ENCODE results near the gene ABTB1.

The ABTB1 gene

DNA sequence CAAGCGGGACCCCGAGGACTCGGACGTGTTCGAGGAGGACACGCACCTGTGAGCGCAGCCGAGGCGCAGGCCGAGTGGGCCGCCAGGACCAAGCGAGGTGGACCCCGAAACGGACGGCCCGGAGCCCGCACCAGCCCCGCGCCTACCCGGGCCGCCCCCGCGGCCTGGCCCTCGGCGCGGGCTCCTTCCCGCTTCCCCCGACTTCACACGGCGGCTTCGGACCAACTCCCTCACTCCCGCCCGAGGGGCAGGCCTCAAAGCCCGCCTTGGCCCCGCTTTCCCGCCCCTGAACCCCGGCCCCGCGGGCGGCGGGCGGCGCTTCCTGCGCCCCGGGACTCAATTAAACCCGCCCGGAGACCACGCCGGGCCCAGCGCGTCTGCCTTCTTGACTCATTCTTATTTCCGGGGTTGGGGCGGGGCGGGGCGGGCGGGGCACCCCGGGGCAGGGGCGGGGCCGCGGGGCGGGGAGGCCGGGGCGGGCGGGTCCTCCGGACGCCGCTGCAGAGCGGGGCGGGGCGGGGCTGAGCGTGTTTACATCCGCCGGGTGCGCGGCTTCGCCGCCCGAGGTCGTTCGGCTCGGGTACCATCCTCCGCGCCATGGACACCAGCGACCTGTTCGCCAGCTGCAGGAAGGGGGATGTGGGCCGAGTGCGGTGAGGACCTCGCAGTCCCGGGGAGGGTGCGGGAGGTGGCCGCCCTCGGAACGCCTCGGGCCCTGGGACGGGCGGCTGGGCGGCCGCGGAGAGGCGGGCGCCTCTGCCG, at the start of gene ABTB1:
Gene ABTB1 (plus strand): TSS at position 524 of the 762 bp plus-strand sequence. CDS start 74 bp downstream, at position 598.
- peak; percentile 97 for DNase-seq (ENCODE audit: low spot score)

DNA sequence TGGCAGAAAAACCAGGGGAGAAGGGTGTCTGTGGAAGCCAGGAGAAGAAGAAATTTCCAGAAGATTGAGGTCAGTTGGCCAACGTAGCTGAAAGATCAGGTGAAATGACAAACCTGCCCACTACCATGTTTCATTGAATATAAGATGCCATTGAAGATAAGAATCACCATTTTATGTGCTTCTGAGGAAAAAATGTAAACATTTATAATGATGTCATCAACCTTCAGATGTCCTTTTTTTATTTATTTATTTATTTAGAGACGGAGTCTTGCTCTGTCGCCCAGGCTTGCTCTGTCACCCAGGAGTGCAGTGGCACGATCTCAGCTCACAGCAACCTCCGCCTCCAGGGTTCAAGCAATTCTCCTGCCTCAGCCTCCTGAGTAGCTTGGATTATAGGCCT, 48.7 kb upstream of the ABTB1 start:
- no peak for DNase-seq (ENCODE audit: low spot score)

DNA sequence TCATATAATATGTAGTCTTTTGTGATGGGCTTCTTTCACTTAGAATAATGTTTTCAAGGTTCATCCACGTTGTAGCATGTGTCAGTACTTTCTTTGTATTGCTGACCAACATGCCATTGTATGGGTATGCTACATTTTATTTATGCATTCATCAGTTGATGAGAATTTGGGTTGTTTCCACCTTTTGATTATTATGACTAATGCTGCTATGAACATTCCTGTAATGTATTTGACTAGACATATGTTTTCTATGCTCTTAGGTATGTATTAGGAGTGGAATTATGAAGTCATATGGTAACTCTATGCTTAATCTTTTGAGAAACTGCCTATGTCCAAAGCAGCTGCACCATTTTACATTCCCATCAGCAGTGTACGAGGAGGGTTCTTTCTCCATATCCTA, 46.9 kb upstream of the ABTB1 start:
- no peak for DNase-seq (ENCODE audit: low spot score)

GRCh38 chr3:127628426-127628787, 44.3 kb upstream of the ABTB1 start:
- DNase-seq (ENCODE audit: low spot score), result no peak

DNA sequence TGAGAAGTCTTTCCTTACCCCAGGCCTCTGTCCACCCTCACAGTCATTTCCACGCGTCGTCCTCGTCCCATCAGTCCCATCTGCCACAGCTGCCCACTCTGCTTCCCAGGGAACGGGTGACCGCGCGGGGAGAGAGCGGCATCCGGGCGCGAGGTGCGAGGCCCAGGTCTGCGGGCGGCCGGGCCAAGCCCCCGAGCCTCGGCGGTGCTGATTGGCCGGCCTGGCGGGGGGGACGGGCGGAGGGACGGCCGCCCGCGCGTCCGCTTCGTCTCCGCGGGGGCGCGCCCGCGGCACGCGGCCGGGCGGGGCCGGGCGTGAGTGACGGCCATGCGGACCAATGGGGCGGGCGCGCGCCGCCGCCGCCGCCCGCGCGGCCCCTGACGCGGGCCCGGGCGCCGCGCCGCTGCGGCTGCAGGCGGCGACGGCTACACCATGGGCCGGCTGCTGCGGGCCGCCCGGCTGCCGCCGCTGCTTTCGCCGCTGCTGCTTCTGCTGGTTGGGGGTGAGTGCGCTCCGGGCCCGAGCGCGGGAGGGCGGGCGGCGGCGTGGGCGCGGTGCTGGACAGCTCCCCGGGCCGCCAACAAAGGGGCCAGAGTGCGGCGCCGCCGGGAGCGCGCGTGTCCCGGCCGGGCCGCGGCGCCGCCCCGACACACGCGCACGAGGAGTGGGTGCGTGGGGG, 43.8 kb upstream of the ABTB1 start, which contains the start of gene PODXL2:
Gene PODXL2 (plus strand): TSS at position 398 of the 679 bp plus-strand sequence. CDS start 35 bp downstream, at position 433.
- peak; percentile 96 for DNase-seq (ENCODE audit: low spot score)

DNA sequence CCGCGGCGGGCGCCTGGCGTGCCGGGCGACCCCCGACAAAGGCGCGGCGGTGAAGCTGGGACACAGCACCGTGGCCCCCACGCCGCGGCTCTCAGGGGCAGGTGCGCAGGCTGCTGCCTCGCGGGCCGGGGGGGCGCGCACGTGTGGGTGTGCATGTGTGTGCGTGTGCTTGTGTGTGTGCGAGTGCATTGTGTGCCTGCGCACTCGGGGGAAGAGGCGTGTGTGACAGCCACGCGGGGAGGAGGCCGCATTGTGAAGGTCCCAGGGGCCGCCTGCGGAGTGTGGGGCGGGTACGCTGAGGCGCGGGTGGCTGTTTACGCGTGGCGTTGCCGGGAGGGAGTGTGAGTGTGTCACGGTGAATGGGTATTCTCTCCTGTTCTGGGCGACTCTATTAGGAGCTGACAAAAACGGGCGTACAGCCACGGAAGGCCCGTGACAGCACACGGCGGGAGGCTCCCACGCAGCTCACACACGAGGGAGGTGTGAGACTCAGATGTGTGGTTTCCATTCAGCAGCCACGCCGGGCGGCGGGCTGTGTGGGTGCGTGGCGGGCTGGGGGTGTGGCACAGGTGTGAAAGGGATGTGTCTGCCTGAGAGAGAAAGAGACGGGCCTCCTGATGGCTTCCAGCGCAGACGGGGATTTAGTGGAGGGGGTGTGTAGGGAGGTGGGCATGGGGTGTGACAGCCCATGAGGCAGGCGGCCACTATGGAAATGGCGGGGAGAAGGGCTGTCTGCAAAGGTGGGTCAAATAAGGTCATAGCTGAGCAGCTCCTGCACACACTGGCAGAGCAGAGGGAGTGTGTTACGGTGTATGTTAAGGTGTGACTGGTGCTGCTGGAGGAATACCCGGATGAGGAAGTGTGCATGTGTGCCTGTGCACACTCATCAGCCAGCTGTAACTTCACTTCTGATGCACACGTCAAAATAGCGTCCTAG, 43.0 kb upstream of the ABTB1 start:
- no peak for DNase-seq (ENCODE audit: low spot score)

DNA sequence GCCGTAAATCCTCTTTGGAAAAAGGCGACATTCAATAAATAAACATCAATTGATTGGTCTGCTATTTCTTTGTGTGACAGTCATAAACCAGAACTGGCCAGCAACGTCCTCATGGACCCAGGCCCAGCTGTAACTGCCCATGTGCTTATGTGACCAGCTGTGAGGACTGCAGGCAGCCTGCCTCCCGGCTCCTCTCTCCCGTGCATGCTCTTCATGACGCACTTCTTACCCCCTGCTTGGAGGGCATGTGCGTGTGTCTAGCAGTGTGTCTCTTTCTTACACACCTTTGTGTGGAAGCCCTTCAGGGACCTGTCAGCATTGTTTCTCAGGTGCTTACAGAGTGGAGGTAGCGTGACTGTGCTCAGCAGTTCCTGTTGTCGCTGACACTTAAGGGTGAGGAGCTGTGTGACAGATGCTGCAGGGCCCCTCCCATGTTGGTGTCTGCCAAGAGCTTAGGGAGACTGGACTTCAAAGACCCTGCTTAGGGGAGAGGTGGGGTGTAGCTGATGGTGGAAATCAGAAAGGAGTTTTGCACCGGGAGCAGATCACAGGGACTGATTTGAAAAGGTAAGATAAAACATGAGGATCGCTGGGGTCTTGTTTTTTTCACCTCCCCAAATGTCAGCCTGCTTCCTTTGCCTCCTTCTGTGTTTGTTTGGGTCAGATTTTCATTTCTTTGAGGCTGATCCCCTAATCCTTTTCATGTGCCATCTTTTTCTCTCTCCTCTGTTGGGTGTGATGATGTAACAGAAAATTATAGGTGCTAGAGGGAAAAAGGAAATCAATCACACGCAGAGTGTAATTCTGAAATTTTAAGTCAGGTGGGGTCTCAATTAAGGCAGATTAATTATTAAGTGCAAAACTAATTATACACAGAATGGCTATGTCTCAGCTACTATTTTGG, 41.7 kb upstream of the ABTB1 start:
- no peak for DNase-seq (ENCODE audit: low spot score)

DNA sequence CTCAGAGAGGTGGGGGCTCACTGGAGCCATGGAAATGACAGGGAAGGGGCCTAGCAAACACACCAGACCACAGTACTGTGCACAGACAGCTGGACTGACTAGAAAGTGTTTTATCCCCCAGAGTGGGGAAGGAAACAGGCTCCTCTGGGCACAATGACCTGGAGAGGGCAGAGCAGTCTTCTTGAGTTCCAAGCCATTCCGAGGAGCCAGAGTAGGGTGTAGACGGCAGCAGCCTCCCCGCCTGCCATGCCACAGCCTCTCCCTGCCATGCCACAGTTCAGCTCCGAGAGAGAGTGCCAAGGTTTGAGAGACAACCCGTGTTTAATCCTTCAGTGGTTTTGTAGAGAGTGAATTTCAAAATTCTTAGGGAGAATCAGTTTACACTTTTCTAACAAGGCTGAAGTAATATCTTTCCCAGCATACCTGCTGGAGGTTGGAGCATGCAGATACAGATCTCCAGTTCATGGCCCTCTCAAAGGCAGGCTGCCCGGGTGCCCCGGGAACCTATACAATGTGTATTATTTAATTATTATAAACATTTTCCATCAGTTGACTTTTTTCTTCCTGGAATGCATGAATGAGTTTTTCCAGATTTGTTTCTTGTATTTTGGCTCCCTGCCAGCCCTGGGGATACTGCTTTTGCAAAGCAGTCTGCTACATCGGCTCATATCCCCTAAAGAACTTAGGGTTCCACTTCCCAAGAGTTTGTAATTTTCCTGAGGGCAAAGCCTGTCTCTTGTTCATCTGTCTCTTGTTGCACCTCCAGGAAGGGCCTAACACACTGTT, 40.5 kb upstream of the ABTB1 start:
- DNase-seq (ENCODE audit: low spot score), result no peak

DNA sequence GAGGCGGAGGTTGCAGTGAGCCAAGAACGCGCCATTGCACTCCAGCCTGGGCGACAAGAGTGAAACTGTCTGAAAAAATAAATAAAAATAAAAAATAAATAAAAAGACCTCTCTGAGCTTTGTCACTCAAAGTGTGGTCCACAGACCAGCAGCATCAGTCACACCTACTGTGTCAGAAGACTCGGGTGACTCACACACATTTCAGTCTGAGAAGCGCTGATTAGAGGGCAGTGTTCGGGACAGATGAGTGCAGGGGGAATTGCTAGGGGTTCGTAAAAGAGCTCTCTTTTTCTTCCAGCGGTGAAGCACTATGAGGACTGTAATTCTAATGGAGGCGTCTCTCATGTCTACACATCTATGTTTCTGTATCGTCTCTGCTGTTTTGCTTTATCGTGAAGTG, 38.1 kb upstream of the ABTB1 start:
- no peak for DNase-seq (ENCODE audit: low spot score)

- no peak for DNase-seq (ENCODE audit: low spot score)
Observed at GRCh38 chr3:127637546-127637945, 35.2 kb upstream of the ABTB1 start.

DNA sequence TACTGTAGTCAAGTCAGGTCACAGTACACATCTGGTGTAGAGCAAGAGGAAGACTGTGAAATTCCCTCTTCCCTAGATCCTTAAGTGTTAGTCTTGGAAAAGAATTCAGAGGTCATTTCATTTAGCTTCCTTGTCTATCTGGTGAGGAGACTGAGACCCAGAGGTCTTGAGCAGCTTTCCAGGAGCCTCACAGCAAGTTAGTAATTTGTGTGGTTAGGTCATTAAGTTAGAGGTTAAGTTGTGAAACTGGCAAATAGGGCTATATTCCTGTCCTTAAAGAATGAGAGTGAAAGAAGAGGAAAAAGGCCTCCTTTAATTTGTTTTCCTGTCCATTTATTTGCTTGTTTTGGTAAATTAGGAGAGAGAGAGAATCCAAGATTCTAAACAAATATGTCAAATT, 34.8 kb upstream of the ABTB1 start:
- no peak for DNase-seq (ENCODE audit: low spot score)

DNA sequence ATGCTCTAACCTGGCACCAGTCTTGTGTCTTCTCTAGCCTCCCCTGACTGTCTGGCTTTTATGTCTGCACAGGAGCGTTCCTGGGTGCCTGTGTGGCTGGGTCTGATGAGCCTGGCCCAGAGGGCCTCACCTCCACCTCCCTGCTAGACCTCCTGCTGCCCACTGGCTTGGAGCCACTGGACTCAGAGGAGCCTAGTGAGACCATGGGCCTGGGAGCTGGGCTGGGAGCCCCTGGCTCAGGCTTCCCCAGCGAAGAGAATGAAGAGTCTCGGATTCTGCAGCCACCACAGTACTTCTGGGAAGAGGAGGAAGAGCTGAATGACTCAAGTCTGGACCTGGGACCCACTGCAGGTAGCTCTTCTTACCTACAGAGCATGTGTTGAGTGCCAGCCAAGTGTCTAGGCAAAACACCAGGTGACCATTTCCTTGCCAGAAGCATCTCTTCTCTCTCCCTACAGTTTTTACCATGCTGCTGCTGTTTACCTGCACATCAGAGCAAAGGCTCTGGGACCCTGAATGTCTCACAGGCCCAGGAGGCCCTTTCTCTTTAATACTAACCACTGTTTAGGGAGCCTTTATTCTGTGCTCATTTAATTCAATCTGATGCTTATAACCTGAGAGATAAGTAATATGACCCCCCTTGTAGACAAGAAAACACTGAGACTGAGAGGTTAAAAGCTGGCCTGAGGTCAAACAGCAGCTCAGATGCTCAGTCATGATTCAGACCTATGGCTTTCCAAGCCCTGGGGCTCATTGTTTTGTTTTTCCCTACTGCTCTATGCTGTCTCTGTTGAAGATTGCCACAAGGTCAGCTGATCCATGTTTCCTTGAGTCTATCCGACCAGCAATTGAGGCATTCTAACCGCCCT, 33.3 kb upstream of the ABTB1 start:
- no peak for DNase-seq (ENCODE audit: low spot score)

GRCh38 chr3:127640042-127640355, 32.8 kb upstream of the ABTB1 start:
- DNase-seq (ENCODE audit: low spot score), result no peak

DNA sequence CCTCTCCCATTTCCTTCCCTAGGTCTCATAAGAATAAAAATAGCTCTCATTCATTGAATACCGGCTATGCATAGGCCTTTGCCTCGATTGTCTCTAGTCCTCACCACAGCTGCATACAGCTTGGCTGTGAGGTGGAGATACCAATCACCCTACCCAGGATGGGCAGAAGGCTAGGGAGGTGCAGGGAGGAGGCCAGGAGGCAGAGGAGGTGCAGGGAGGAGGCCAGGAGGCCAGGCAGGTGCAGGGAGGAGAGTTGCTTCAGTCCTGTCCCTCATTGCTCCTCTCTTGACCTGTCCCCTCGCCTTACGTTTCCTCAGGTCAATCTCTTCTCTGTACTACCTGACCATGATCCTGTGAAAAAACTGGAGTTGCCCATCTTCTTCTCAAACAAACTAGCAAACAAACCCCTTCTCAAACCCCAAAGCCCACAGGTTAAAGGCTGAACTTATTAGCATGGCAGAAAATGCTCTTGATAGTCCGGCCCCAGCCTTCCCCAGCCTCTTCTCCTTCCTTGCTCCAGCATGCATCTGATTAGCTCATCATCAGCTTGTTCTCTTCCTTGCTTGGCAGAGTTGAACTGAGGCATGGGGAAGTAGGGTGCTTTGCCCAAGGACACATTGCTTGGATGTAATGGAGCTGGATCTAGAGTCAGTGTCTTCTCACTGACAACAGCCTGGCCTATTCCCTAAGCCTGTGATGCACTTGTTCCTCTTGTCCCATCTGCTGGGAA, 27.9 kb upstream of the ABTB1 start:
- no peak for DNase-seq (ENCODE audit: low spot score)

GRCh38 chr3:127645371-127646015, 27.3 kb upstream of the ABTB1 start:
- no peak for DNase-seq (ENCODE audit: low spot score)

DNA sequence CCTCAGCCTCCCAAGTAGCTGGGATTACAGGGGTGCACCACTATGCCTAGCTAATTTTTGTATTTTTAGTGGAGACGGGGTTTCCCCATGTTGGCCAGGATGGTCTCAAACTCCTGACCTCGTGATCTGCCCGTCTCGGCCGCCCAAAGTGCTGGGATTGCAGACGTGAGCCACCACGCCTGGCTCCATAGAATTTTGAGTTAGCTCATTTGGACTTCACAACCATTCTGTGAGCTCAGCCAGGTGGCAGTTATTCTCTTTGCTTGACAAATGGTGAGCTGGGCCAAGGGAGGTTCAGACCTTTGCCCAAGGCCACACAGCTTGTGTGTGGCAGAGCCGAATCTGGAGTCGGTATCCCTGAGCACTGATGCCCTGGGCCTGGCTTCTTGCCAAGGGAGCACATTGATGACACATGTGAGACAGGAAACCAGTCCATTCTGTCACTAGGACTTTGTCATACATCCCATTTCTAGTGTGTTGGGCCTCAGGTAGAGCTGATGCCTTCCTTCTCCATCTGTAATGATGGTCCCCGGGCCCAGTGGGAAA, 26.2 kb upstream of the ABTB1 start:
- no peak for DNase-seq (ENCODE audit: low spot score)

GRCh38 chr3:127647166-127647844, 25.4 kb upstream of the ABTB1 start:
- no peak for DNase-seq (ENCODE audit: low spot score)

DNA sequence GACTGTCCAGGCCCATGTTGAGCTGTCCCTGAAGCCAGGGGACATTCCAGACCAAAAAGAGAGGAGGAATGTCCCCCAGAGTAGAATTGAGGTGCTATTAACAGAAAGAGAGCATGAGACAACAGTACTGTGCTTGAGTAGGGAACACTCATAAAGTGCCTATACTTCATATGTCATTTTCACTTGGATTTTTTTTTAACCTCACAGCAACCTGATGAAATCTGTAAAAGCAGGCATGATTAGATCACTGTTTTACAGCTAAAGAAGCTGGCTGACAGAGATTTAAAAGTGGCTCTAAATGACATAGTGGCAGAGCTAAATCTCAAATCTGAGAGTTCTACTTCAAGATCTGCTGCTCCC, 24.9 kb upstream of the ABTB1 start:
- no peak for DNase-seq (ENCODE audit: low spot score)
